C4-2B (cell line): ENCODE data around the gene IQSEC1.
A peak's percentile ranks its signal among the peaks of the same experiment; 100 is the strongest.

Source experiments
- CTCF ChIP-seq: fragments of 450-650 bp; conservative IDR thresholded peaks from 2 replicates; pipeline ENCODE4 v1.5.1; 2017; ENCODE audit warnings: mild to moderate bottlenecking
- ZFX ChIP-seq: fragments of 450-650 bp; IDR thresholded peaks from 2 replicates; pipeline ENCODE4 v1.6.1; 2017

GRCh38 chr3:12967606-12968351 is 105.5 kb downstream of the IQSEC1 start:
- no peak for TF ChIP-seq CTCF
- 0 out of 2 replicates have a peak, but pooled peaks have one; percentile 52 for TF ChIP-seq ZFX
